Fibroblast of pulmonary artery (primary cell): ENCODE results near the gene SERPINE2.

ENCODE experiments used
- DNase-seq: peaks from one replicate; pipeline ENCODE4 v3.0.0-alpha.2; 2010; ENCODE audit warnings: low read depth
- H3K4me3 ChIP-seq: replicated peaks from 2 replicates; pipeline ENCODE4 v1.5.1; 2011; ENCODE audit warnings: low read depth, mild to moderate bottlenecking, control low read depth, low read length, moderate library complexity
- CTCF ChIP-seq: IDR thresholded peaks from 2 replicates; pipeline ENCODE4 v1.5.1; 2011; ENCODE audit warnings: mild to moderate bottlenecking, control low read depth, low read length, inconsistent platforms; ENCODE audit errors: missing control alignments

The SERPINE2 gene

GRCh38 chr2:224038049-224038829 is 847 bp downstream of the SERPINE2 start:
- peak; percentile 40 for DNase-seq
- peak overlapping the region; percentile 78 for H3K4me3 ChIP-seq
- TF ChIP-seq CTCF: no peak

- no peak for TF ChIP-seq CTCF
- DNase-seq: no peak
- H3K4me3 ChIP-seq: peak overlapping the region; percentile 78
Observed at GRCh38 chr2:224036731-224037361, 2.2 kb downstream of the SERPINE2 start.

GRCh38 chr2:224034017-224034416 is 5.1 kb downstream of the SERPINE2 start:
- no peak for TF ChIP-seq CTCF
- DNase-seq: no peak
- no peak overlapping the region for H3K4me3 ChIP-seq

- H3K4me3 ChIP-seq: no peak overlapping the region
Observed at GRCh38 chr2:224033601-224034000, 5.5 kb downstream of the SERPINE2 start.

GRCh38 chr2:224032283-224032682 is 6.8 kb downstream of the SERPINE2 start:
- no peak overlapping the region for H3K4me3 ChIP-seq
- no peak for DNase-seq
- no peak for TF ChIP-seq CTCF

More at GRCh38 chr2:224033601-224034000, 5.5 kb downstream of the SERPINE2 start:
- DNase-seq: no peak
- no peak for TF ChIP-seq CTCF

- TF ChIP-seq CTCF: no peak
Observed at GRCh38 chr2:224031358-224031970, 7.6 kb downstream of the SERPINE2 start.

More at GRCh38 chr2:224031358-224031970, 7.6 kb downstream of the SERPINE2 start:
- H3K4me3 ChIP-seq: no peak overlapping the region
- no peak for DNase-seq
